Stimulated activated memory B cell treated with anti-CD40 and anti-IgM and Interleukin-4, amounts not matched to agents 10 μg/mL and 1 μg/mL and 100 μg/mL, for 72 hours (primary cell): Measurements from ENCODE around the gene MRPS22.

Experiments
- ATAC-seq: fragments of 150-1000 bp; cut with Tn5 transposase; 2 replicates; pipeline ENCODE4 v1.10.0; 2021
- H3K27ac Mint-ChIP-seq: one replicate; pipeline ENCODE4 v1.8.0; 2022; ENCODE audit warnings: mild to moderate bottlenecking, mixed read lengths
- H3K27me3 Mint-ChIP-seq: one replicate; pipeline ENCODE4 v1.8.0; 2022; ENCODE audit warnings: mixed read lengths
- H3K36me3 Mint-ChIP-seq: one replicate; pipeline ENCODE4 v1.8.0; 2022; ENCODE audit warnings: mixed read lengths
- H3K4me1 Mint-ChIP-seq: one replicate; pipeline ENCODE4 v1.8.0; 2022; ENCODE audit warnings: mixed read lengths
- H3K4me3 Mint-ChIP-seq: one replicate; pipeline ENCODE4 v1.8.0; 2022; ENCODE audit warnings: mild to moderate bottlenecking, moderate library complexity, mixed read lengths
- H3K9me3 Mint-ChIP-seq: one replicate; pipeline ENCODE4 v1.8.0; 2022; ENCODE audit warnings: mixed read lengths

Gene MRPS22

GRCh38 chr3:139343895-139344856 lies at the start of gene MRPS22:
MRPS22 (plus strand) TSS chr3:139344020; CDS start chr3:139344027, 7 bp downstream.
- H3K9me3 Mint-ChIP-seq = peaks cover 4% of the 10 kb centered on the region
- H3K4me1 Mint-ChIP-seq = peaks cover 9% of the 10 kb centered on the region
- no peak within 1 kb of the TSS for H3K27ac Mint-ChIP-seq
- no peak within 1 kb of the TSS for H3K4me3 Mint-ChIP-seq
- peaks cover 20% of the 10 kb centered on the region for H3K36me3 Mint-ChIP-seq
- ATAC-seq = peak; percentile 97
- H3K27me3 Mint-ChIP-seq = peaks cover 14% of the 10 kb centered on the region

GRCh38 chr3:139295040-139295439 lies 48.8 kb upstream of the MRPS22 start:
- ATAC-seq = no peak
- no peaks in the 10 kb centered on the region for H3K36me3 Mint-ChIP-seq
- no peaks in the 10 kb centered on the region for H3K4me1 Mint-ChIP-seq
- H3K9me3 Mint-ChIP-seq = no peaks in the 10 kb centered on the region
- H3K27ac Mint-ChIP-seq = no peak overlapping the region
- no peak overlapping the region for H3K4me3 Mint-ChIP-seq
- H3K27me3 Mint-ChIP-seq = no peaks in the 10 kb centered on the region

- Mint-ChIP-seq H3K4me3 (no peak overlapping the region), H3K4me1 (no peaks in the 10 kb centered on the region), H3K9me3 (no peaks in the 10 kb centered on the region), H3K36me3 (no peaks in the 10 kb centered on the region), H3K27me3 (no peaks in the 10 kb centered on the region), H3K27ac (no peak overlapping the region)
- no peak for ATAC-seq
These were observed 47.6 kb upstream of the MRPS22 start for GRCh38 chr3:139296141-139296718.

- no peak overlapping the region for H3K4me3 Mint-ChIP-seq
- no peak overlapping the region for H3K27ac Mint-ChIP-seq
- no peak for ATAC-seq
- peaks cover 8% of the 10 kb centered on the region for H3K27me3 Mint-ChIP-seq
- no peaks in the 10 kb centered on the region for H3K9me3 Mint-ChIP-seq
- H3K4me1 Mint-ChIP-seq = no peaks in the 10 kb centered on the region
- H3K36me3 Mint-ChIP-seq = no peaks in the 10 kb centered on the region
These were observed 46.1 kb upstream of the MRPS22 start for GRCh38 chr3:139297588-139298311.

- Mint-ChIP-seq H3K4me1 (no peaks in the 10 kb centered on the region), H3K9me3 (no peaks in the 10 kb centered on the region), H3K27me3 (peaks cover 11% of the 10 kb centered on the region), H3K36me3 (no peaks in the 10 kb centered on the region), H3K27ac (no peak overlapping the region), H3K4me3 (no peak overlapping the region)
- ATAC-seq = no peak
These were observed 44.3 kb upstream of the MRPS22 start for GRCh38 chr3:139299261-139300132.

- H3K36me3 Mint-ChIP-seq = no peaks in the 10 kb centered on the region
- ATAC-seq = no peak
- H3K4me1 Mint-ChIP-seq = no peaks in the 10 kb centered on the region
- peaks cover 11% of the 10 kb centered on the region for H3K27me3 Mint-ChIP-seq
- no peaks in the 10 kb centered on the region for H3K9me3 Mint-ChIP-seq
- no peak overlapping the region for H3K4me3 Mint-ChIP-seq
- no peak overlapping the region for H3K27ac Mint-ChIP-seq
These were observed 43.4 kb upstream of the MRPS22 start for GRCh38 chr3:139300416-139300815.

- ATAC-seq = no peak
- no peaks in the 10 kb centered on the region for H3K9me3 Mint-ChIP-seq
These were observed 42.6 kb upstream of the MRPS22 start for GRCh38 chr3:139301183-139301582.

GRCh38 chr3:139301654-139302053 lies 42.2 kb upstream of the MRPS22 start:
- no peak for ATAC-seq
- Mint-ChIP-seq H3K27me3 (peaks cover 11% of the 10 kb centered on the region), H3K4me1 (no peaks in the 10 kb centered on the region), H3K36me3 (no peaks in the 10 kb centered on the region), H3K9me3 (no peaks in the 10 kb centered on the region), H3K4me3 (no peak overlapping the region), H3K27ac (no peak overlapping the region)

More at GRCh38 chr3:139301183-139301582, 42.6 kb upstream of the MRPS22 start:
- Mint-ChIP-seq H3K27ac (no peak overlapping the region), H3K36me3 (no peaks in the 10 kb centered on the region), H3K4me1 (no peaks in the 10 kb centered on the region), H3K4me3 (no peak overlapping the region), H3K27me3 (peaks cover 11% of the 10 kb centered on the region)

GRCh38 chr3:139302084-139302800 lies 41.6 kb upstream of the MRPS22 start:
- Mint-ChIP-seq H3K36me3 (no peaks in the 10 kb centered on the region), H3K9me3 (no peaks in the 10 kb centered on the region), H3K27me3 (peaks cover 11% of the 10 kb centered on the region), H3K27ac (no peak overlapping the region), H3K4me3 (no peak overlapping the region), H3K4me1 (no peaks in the 10 kb centered on the region)
- ATAC-seq = no peak

- H3K36me3 Mint-ChIP-seq = no peaks in the 10 kb centered on the region
- ATAC-seq = no peak
- no peaks in the 10 kb centered on the region for H3K9me3 Mint-ChIP-seq
- H3K4me3 Mint-ChIP-seq = no peak overlapping the region
- peaks cover 11% of the 10 kb centered on the region for H3K27me3 Mint-ChIP-seq
- no peaks in the 10 kb centered on the region for H3K4me1 Mint-ChIP-seq
- H3K27ac Mint-ChIP-seq = no peak overlapping the region
These were observed 41.1 kb upstream of the MRPS22 start for GRCh38 chr3:139302801-139303113.

- Mint-ChIP-seq H3K27me3 (peaks cover 11% of the 10 kb centered on the region), H3K36me3 (no peaks in the 10 kb centered on the region), H3K27ac (no peak overlapping the region), H3K4me1 (no peaks in the 10 kb centered on the region), H3K9me3 (no peaks in the 10 kb centered on the region), H3K4me3 (no peak overlapping the region)
- no peak for ATAC-seq
These were observed 40.6 kb upstream of the MRPS22 start for GRCh38 chr3:139303216-139303615.

GRCh38 chr3:139304383-139304782 lies 39.4 kb upstream of the MRPS22 start:
- no peak overlapping the region for H3K4me3 Mint-ChIP-seq
- ATAC-seq = no peak
- H3K27me3 Mint-ChIP-seq = peaks cover 11% of the 10 kb centered on the region
- H3K9me3 Mint-ChIP-seq = no peaks in the 10 kb centered on the region
- no peak overlapping the region for H3K27ac Mint-ChIP-seq
- H3K36me3 Mint-ChIP-seq = no peaks in the 10 kb centered on the region
- H3K4me1 Mint-ChIP-seq = no peaks in the 10 kb centered on the region

- H3K4me3 Mint-ChIP-seq = no peak overlapping the region
- H3K36me3 Mint-ChIP-seq = no peaks in the 10 kb centered on the region
- ATAC-seq = no peak
These were observed 37.7 kb upstream of the MRPS22 start for GRCh38 chr3:139306078-139306477.

GRCh38 chr3:139307072-139307491 lies 36.7 kb upstream of the MRPS22 start:
- H3K27me3 Mint-ChIP-seq = peaks cover 9% of the 10 kb centered on the region
- H3K27ac Mint-ChIP-seq = no peak overlapping the region
- no peak overlapping the region for H3K4me3 Mint-ChIP-seq
- no peaks in the 10 kb centered on the region for H3K36me3 Mint-ChIP-seq
- H3K4me1 Mint-ChIP-seq = no peaks in the 10 kb centered on the region
- H3K9me3 Mint-ChIP-seq = no peaks in the 10 kb centered on the region
- no peak for ATAC-seq

More at GRCh38 chr3:139306078-139306477, 37.7 kb upstream of the MRPS22 start:
- H3K9me3 Mint-ChIP-seq = no peaks in the 10 kb centered on the region
- H3K27me3 Mint-ChIP-seq = peaks cover 11% of the 10 kb centered on the region
- no peak overlapping the region for H3K27ac Mint-ChIP-seq
- no peaks in the 10 kb centered on the region for H3K4me1 Mint-ChIP-seq
